Measurements from ENCODE around the gene INPP5A. TPM values are rescaled to one million over a fixed set of nuclear protein-coding genes. Genes with fewer than 3 reads are reported as not detected.
A peak's percentile ranks its signal among the peaks of the same experiment; 100 is the strongest.

The INPP5A gene
- total and polyA plus RNA-seq, 2 of the 13 experiments (the other 11 are each of a cell fraction or from before 2014, with no cell fraction given), result 17.5 to 37.9 TPM

GRCh38 chr10:132762267-132762666 is 224.7 kb downstream of the INPP5A start:
- H4K20me1 ChIP-seq (ENCODE audit: insufficient read depth, low read length), result no peaks in the 10 kb centered on the region
- FAIRE-seq (no peak), ATAC-seq (no peak), DNase-seq (ENCODE audit: low spot score) (no peak)
- H2AFZ ChIP-seq (ENCODE audit: low read length), result no peak overlapping the region
- H3K79me2 ChIP-seq (ENCODE audit: insufficient read depth, low read length), result no peaks in the 10 kb centered on the region
- no peak overlapping the region for H3K4me3 ChIP-seq (replicated peaks in 1 of 3; ENCODE audit: insufficient read depth in 1 of 3, low read depth in 2 of 3, low read length in 3 of 3)
- H3K4me1 ChIP-seq (ENCODE audit: insufficient read depth, low read length), result no peaks in the 10 kb centered on the region
- H3K4me2 ChIP-seq (ENCODE audit: low read depth, low read length), result no peak overlapping the region
- intact Hi-C loops (cut with micrococcal nuclease; ENCODE audit: unreplicated experiment), result no loop called here
- H3K9ac ChIP-seq (ENCODE audit: insufficient read depth, low read depth, low read length), result no peak overlapping the region
- H3K27ac ChIP-seq (ENCODE audit: extremely low read length, insufficient read depth, low read length), result no peak overlapping the region
- in situ Hi-C loops (cut with HindIII; ENCODE audit: extremely low pct_ligation_motif_present, low pct_unique_long_range_greater_than_20kb), result no loop called here
- no peaks in the 10 kb centered on the region for H3K27me3 ChIP-seq (ENCODE audit: control insufficient read depth in 1 of 2, insufficient read depth in 2 of 2, low read length in 2 of 2)
- TF ChIP-seq SUZ12 (IDR thresholded peaks at IDR 0.05; ENCODE audit: low read depth, low read length) (no peak), PITX1 (CRISPR knock-in tag; IDR thresholded peaks at IDR 0.05) (no peak), HNF4G (IDR thresholded peaks at IDR 0.05; ENCODE audit: borderline replicate concordance, low read depth, low read length) (no peak), HNF4G (CRISPR knock-in tag; IDR thresholded peaks at IDR 0.05; ENCODE audit: borderline replicate concordance, low read depth) (no peak), ZNF225 (CRISPR knock-in tag; IDR thresholded peaks at IDR 0.05) (no peak), RXRA (CRISPR knock-in tag; IDR thresholded peaks at IDR 0.05) (no peak), ZNF629 (CRISPR knock-in tag; conservative IDR thresholded peaks at IDR 0.05) (no peak), HHEX (CRISPR knock-in tag; IDR thresholded peaks at IDR 0.05) (no peak), RAD21 (CRISPR knock-in tag; IDR thresholded peaks at IDR 0.05) (no peak), ZNF670 (CRISPR knock-in tag; IDR thresholded peaks at IDR 0.05; ENCODE audit: borderline replicate concordance) (no peak), KDM1A (CRISPR knock-in tag; IDR thresholded peaks at IDR 0.05) (no peak)
- TF ChIP-seq, protein P1, sequence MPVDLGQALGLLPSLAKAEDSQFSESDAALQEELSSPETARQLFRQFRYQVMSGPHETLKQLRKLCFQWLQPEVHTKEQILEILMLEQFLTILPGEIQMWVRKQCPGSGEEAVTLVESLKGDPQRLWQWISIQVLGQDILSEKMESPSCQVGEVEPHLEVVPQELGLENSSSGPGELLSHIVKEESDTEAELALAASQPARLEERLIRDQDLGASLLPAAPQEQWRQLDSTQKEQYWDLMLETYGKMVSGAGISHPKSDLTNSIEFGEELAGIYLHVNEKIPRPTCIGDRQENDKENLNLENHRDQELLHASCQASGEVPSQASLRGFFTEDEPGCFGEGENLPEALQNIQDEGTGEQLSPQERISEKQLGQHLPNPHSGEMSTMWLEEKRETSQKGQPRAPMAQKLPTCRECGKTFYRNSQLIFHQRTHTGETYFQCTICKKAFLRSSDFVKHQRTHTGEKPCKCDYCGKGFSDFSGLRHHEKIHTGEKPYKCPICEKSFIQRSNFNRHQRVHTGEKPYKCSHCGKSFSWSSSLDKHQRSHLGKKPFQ (CRISPR knock-in tag; IDR thresholded peaks at IDR 0.05; ENCODE audit: insufficient replicate concordance), result no peak
- WGBS (ENCODE audit: low lambda C conversion rate), result 97% methylated on average over 6 of the region's 6 CpGs
- no peaks in the 10 kb centered on the region for H3K9me3 ChIP-seq (ENCODE audit: low read length)
- BruUV-seq (replicated peaks), result TSS peak; percentile 48
- ChIA-PET POLR2A (no interaction called here), CTCF (ENCODE audit: low intra/inter-chr PET ratio, low total read pairs) (no interaction called here)
- peaks cover 0 to 2% of the 10 kb centered on the region in 2 experiments; a peak in 1 of 5 replicates for H3K36me3 ChIP-seq (replicated peaks in 1 of 2; ENCODE audit: control insufficient read depth in 1 of 2, insufficient read depth in 2 of 2, low read length in 2 of 2)

Measured in HepG2 (cell line).